NCI-H748 (cell line): ENCODE data around the gene CTXND1.
"Not testable (repeated sequence)": the region's sequence is repeated elsewhere in the genome, so short reads cannot be mapped to it uniquely, and the experiment has no call there.

Experiments used
- DNase-seq: peaks from one replicate; lab custom pipeline; 2025; ENCODE audit not compliant: unreplicated experiment; lab: John Stamatoyannopoulos, UW

The CTXND1 gene

GRCh38 chr15:80161468-80162016 is 90.5 kb downstream of the CTXND1 start:
- no peak for DNase-seq

DNA sequence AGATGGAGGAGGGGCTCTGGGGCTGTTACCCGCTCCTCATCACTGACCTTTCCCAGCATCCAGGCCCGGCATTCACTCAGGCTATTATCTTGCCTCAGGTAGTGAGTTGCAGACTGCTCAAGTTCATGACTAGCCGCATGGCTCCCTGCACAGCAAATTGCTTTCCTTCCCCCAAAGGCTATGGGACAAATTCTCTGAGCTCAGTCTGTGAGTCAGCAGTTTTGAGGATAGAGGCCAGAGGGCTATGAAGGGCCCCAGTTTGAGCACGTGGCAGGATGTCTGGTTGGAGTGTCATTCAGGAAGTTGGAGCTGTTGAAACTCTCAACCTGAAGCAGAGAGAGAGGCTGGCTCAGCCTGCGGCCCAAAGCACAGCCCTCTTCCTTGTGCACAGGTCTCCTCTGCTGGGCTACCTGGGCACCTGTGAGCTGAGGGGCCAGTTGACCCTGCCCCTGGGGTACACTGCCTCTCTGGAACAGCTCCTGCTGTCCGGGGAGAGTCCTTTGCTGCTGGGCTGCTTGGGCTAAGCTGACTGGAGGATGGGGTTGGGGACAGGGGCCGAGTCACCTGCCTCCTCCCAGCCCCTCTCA is 91.3 kb downstream of the CTXND1 start:
- DNase-seq, result no peak

DNA sequence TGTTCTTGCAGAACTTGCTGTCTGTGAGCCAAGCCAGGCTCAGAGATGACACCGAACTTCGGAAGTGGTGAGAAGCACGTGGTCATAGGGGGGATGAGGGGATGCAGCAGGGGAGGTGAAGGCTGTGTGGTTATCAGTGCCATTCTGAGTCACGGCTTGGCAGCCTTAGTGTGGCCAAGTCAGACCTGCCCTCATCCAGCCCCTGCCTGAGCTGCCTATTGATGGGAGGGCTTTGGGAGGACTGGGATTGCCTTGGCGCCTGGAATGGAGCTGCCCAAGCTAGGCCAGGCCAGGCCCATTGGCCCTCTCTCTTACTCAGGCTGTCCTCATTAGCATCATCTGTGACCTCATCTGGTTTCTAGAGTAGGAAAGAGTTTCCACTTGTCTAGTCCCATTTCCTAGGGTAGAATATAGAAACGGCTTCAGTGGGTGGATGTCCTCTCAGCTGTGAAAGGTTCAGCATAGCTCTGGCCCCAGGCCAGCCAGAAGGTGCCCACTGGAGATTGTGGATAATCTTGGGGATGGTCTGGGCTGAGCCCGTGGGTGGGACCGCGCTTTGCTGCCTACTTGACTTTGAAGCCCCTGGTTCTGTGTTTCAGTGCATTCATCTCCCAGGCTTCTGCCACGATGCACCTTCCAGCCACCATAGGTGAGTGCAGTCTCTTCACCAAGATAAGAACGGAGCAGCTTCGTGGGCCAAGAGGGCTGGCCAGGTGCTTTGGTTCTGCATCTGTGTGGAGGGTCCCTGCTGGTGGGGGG is 92.0 kb downstream of the CTXND1 start:
- no peak for DNase-seq

DNA sequence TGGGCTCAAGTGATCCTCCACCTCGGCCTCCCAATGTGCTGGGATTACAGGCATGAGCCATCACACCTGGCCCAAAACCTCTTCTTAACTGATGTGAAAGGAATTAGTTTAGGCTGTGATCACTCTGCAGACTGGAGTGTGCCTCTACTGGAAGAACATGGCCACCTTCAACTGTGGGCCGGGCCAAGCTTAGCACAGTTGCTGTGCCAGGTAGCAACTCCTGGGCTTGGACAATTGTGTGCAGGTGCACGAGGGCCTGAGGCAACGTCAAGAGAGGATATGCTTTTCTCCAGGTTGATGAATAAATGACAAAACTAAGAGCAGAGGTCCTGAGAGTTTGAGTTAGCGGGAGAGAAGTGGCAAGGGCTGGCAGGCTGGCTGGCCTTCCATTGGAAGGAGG is 92.7 kb downstream of the CTXND1 start:
- no peak for DNase-seq

- no peak for DNase-seq
Measured at GRCh38 chr15:80157215-80157614, 94.8 kb downstream of the CTXND1 start.

DNA sequence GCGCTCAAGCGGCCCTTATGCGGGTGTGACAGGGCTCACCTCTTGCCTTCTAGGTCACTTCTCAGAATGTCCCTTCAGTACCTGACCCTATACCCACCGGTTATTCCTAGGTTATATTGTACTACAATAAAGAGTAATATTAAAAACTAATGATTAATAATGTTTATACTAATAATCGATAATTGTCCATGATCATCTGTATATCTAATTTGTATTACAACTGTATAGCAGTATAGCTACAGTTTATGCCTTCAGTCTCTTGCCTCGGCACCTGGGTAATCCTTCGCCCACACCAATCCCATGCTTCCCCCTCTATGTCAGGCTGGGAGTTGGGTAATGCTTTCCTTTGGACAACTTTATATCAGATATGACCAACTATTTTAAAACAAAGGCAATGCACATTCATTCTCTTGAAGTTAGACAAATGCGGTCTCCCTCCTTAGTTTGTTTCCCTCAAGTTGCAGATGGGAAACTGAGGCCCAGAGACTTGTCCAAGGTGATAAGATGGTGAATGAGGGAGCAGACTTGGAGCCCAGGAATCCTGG is 95.8 kb downstream of the CTXND1 start:
- DNase-seq, result no peak

- DNase-seq, result not testable (repeated sequence)
Measured at GRCh38 chr15:80155378-80156175, 96.4 kb downstream of the CTXND1 start.

GRCh38 chr15:80155001-80155377 is 97.0 kb downstream of the CTXND1 start:
- no peak for DNase-seq

GRCh38 chr15:80154336-80154735 is 97.7 kb downstream of the CTXND1 start:
- DNase-seq, result no peak

DNA sequence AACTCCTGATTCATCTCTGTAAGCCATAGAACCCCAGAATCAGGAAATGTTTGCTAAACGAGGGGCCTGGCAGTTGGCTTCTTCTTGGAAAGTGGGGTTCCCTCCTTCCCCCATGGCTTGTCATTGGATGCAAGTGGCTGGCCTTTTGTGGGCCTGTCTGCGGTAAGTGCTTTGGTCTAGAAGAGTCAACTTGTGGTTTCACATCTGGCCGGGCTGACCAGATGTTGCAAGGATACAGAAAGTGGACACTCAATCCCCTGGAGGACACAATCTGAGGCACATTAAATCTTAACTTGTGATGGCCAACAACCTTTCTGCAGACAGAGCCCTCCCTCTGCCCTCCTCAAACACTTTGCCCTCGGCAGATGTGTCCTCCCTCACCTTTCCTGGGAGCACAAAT is 98.1 kb downstream of the CTXND1 start:
- no peak for DNase-seq

GRCh38 chr15:80152896-80153876 is 98.8 kb downstream of the CTXND1 start, which contains the start of gene FAH:
Gene FAH (plus strand): TSS chr15:80152999. CDS start chr15:80153055, 56 bp downstream.
- peak; percentile 64 for DNase-seq

- DNase-seq, result peak; percentile 83
Measured at GRCh38 chr15:80152180-80152895, 99.7 kb downstream of the CTXND1 start.

DNA sequence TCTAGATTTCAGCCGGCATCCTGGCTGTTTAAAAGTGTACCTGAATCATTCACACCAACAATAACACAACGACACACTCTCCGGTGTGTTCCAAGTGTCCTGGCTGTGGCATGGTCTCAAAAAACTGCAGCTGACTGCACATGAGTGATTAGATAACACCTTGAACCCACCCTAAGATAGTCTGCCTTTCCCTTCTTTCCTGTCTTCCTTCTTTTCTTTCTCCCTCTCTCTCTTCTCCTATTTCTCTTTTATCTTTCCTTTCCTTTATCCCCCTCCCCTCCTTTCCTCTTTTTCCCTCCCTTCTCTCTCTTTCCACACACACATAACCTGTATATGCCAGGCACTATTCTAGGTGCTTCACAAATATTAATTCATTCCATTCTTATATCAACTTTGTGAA is 100.4 kb downstream of the CTXND1 start:
- DNase-seq, result no peak

- no peak for DNase-seq
Measured at GRCh38 chr15:80151148-80151547, 100.9 kb downstream of the CTXND1 start.
